Muscle of arm (tissue), 12 donors: ENCODE data around the gene C3orf20. TPM values are rescaled to one million over a fixed set of nuclear protein-coding genes. Genes with fewer than 3 reads are reported as not detected.
"Not testable (repeated sequence)": the region's sequence is repeated elsewhere in the genome, so short reads cannot be mapped to it uniquely, and the experiment has no call there.

Experiments
- DNase-seq: peaks from one replicate; pipeline ENCODE4 v3.0.0-alpha.2; 2013
- polyA plus RNA-seq, 12 donors: library from polyadenylated mRNA; unstranded; fragments of 120-200 nt; gene quantifications; one replicate each; pipeline ENCODE4 v1.2.1, GENCODE V29; 2013; ENCODE audit not compliant: insufficient read length in 12 of 12

Gene C3orf20
- polyA plus RNA-seq, 12 donors = 0.05 to 0.38 (median 0.19) TPM; not detected in 3

- DNase-seq = no peak
Measured at GRCh38 chr3:14649466-14649865, 25.5 kb upstream of the C3orf20 start.

- no peak for DNase-seq
Measured at GRCh38 chr3:14650193-14650592, 24.7 kb upstream of the C3orf20 start.

- peak; percentile 99 for DNase-seq
Measured at GRCh38 chr3:14651440-14652251, 23.3 kb upstream of the C3orf20 start, which contains the start of gene CCDC174. Gene CCDC174 (plus strand): TSS chr3:14651762. CDS start chr3:14651837, 75 bp downstream.

DNA sequence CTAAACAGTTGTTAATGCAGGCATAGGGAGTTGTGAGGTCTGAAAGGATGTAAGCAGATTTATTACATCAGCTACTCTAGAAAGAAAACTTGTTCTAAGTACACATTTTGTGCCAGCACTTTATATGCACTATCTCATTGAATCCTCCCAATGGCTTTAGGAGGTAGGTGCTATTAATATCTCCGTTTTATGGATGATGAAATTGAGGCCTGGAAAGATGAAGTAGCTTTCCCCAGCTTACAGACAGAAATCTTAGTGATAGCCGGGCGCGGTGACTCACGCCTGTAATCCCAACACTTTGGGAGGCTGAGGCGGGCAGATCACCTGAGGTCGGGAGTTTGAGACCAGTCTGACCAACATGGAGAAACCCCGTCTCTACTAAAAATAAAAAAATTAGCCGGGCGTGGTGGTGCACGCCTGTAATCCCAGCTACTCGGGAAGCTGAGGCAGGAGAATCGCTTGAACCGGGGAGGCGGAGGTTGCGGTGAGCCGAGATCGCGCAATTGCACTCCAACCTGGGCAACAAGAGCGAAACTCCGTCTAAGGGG lies 22.5 kb upstream of the C3orf20 start:
- DNase-seq = not testable (repeated sequence)

- DNase-seq = no peak
Measured at GRCh38 chr3:14657579-14657978, 17.4 kb upstream of the C3orf20 start.

DNA sequence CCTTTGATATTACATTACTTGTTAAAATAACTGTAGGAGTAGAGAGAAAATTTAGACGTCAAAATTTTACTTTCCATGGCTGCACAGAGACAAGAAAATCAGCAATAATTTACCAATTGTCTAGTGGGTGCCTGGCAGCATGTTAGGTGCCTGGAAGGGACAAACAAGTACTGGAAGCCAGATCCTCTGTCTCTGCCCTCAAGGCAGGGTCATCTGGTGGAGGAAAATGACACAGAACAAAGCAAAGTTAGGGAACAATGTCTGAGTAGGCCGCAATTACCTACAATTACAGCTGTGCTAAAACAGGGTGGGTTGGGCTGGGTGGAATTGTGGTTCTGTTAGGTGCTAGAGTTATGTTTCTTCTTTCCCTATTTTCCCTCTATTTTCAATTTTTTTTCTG lies 16.0 kb upstream of the C3orf20 start:
- no peak for DNase-seq

DNA sequence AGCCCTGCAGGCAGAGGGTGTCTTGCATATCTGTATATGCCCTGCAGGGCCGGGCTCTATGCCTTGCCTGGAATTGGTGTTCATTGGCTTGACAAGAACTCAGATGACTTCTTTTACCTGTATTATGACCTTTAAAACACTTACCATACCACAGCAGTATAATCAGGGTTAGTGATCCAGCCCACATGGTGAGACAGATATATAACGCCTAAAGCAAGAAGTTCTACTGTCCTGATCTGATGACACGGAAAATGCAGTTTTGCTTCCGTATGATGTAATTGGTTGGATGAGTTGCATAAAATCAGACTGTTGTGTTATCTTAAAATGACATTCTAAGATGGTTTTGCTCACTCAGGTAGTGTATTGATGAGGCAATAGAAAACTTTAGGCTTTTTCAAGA lies 14.0 kb upstream of the C3orf20 start:
- DNase-seq = no peak

GRCh38 chr3:14663396-14664135 lies 11.4 kb upstream of the C3orf20 start:
- no peak for DNase-seq

DNA sequence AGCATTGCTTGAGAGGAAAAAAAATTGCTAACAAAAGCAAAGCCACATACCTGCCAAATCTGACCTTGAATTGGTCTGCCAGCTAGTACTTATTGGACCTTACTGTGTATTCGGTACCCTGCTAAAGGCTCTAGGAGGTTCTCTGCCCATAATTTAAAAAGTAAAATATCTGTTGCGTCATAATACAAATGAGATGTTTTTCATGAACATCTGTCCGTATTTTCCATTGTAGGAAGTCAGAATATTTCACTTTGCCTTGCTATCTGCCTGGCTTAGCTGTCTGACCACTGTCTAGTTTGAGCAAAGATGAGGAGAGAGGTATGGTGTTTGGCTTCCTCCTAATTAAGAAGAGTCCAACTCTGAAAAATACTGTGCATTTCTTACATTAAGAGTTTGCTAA lies 10.8 kb upstream of the C3orf20 start:
- no peak for DNase-seq

DNA sequence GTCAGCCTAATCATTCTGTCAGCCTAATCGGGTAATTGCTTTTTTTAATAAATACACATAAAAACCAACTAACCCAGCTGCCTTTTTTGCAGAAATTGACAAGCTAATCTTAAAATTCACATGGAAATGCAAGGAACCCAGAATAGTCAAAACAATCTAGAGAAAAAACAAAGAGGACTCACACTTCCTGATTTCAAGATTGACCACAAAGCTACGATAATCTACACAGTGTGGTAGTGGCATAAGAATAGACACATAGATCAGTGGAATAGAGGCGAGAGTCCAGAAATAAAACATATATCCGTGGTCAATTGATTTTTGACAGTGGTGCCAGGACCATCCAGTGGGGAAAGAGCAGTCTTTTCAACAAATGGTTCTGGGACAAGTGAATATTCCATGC lies 2.4 kb upstream of the C3orf20 start:
- DNase-seq = no peak

GRCh38 chr3:14676881-14677280 lies 1.9 kb downstream of the C3orf20 start:
- DNase-seq = no peak

DNA sequence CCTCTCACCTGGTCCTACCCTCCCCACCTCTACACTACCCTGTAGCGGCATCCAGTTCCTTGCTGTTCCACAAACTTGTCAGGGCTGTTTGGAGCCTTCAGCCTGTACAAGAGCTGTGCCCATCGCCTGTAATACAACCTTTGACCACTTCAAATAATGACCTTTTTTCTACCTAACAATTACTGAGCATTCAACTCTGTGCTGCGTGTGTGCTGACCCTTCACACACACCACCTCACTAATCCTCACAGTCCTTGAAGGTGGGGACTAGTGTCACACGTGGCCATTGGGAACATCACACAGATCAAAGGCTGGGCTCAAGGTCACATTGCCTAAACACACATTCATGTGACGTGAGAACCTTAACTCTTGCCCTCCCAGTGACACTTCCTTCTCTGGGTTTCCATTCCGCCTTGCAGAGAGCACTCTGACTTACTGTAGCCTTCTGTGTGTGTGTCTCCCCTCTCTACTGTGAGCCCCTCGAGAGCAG lies 3.1 kb downstream of the C3orf20 start:
- DNase-seq = no peak

DNA sequence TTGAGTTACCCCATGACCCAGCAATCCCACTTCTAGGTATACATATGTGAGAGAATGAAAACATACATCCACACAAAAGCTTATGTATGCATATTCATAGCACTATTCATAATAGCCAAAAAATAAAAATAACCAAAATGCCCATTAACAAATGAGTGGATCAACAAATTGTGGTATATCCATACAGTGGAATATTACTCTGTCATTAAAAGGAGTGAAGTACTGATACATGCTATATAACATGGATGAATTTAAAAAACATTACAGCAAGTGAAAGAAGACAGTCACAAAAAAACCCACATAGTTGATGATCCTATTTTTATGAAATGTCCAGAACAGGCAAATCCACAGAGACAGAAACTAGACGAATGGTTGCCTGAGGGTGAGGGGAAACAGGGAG lies 5.2 kb downstream of the C3orf20 start:
- DNase-seq = no peak

GRCh38 chr3:14680716-14681115 lies 5.8 kb downstream of the C3orf20 start:
- DNase-seq = no peak

DNA sequence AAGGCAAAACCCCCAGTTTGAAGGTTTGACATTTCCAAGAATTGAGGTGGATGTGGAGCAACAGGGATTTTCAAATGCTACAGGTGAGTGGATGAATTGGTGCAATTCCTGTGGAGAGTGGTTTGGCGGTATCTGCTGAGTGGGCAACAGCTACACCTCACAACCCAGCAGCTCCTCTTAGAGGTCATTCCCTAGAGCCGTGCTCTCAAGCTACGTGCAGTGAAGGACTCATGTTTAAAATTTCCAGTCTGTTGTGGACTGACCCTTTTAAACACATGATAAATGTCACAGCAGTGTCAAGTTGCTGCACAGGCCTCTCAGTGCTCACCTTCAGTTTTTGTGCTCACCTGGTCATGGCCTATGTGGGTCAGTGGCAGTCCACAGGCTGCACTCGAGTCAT lies 9.5 kb downstream of the C3orf20 start:
- no peak for DNase-seq

DNA sequence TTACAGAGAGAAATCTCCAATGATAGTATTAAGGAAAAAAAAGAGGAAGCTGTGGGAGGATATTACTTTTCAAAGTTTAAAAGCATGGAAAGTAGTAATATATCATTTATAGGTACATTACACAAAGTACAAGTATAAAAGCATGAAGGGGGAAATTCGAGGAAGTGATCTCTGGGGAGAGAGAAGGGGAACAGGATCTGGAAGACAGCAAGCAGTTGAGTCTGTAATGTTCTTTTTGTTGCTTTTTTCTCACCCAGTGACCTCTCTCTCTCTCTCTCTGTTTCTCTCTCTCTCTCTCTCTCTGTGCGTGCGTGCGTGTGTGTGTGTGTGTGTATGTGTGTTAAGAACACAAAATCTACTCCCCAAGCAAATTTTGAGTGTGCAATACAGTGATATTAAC lies 10.2 kb downstream of the C3orf20 start:
- DNase-seq = no peak

DNA sequence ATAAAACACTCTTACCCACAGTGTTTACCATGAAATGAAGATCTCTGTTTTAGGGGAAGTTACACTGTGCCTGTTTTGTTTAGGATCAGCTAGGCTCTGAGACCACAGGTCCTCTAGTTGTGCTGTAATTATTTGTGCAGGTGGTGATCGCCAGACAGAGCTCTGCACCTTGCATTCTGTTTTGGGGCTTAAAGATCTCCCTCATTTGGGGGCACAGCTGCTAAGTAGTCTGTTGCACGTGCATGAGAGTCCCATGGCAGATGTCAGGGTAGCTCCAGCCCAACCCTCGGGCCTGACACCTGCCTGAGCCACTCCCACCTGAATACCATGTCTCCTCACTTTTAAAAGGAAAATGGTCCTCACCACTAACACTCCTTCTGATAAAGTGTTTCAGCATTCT lies 12.4 kb downstream of the C3orf20 start:
- no peak for DNase-seq

DNA sequence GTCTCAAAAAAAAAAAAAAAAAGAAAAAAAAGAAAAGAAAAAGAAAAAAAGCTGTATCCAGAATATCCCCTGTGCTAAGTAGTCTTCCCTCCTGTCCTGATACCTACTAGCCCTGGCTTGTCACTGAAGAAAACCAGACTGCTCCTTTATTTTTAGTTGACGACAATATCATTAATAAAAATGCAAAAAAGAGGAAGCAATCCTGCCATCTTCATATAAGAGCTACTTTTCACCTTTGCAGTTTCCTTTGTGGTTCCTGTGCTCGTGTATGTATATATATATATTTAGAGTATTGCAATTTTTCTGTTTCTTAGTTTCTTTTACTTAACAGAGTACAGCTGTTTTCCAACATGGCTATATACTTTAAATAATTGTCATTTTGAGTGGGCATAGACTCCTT lies 13.6 kb downstream of the C3orf20 start:
- DNase-seq = no peak

DNA sequence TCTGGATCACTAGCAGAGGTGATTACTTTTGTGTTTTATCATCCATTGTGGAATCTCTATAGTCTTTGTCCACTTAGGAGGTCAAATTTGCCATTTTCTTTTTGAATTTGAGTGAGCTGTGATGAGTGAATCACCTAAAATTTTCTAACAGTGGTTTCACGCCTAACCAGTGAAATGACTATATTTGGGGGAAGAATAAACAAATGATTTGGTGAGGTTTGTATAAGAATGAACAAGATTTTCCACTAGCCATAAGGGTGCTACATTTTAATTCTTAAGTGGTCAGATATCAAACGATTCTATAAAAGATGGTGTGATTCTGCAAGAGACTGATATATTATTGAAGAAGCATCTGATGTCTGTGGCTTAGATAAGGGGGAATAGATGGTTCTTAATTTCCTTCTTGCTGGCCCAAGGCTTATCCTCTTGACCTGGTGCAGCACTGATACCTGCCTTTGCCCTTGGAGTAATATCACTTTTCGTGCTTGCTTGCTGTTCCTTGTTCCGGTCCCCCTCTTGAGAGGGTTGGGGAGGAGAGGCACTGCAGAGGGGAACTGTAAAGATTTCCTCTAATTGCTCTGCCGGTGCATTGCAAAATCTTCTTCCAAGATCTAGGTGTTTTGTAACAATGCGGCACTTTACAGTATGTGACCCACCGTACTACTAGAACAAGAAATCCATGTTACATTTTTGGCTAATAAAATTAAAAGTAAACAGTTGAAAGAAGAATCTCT lies 14.5 kb downstream of the C3orf20 start:
- DNase-seq = no peak

DNA sequence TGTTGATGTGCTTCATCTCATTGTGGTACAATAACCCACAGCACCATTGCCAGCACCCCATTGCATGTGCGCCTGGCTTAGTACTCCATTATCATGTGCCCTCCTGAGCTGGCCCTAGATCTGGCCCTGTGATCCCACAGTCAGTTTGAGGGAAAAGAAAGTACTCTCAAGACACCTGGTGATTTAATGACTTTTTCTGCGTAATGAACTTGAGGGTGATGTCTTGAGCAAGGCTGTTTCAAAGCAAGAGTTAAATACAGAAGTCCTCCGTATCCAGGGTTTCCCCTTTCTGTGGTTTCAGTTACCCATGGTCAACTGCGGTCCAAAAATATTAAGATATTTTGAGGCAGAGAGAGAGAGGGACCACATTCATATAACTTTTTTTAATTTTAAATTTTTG lies 16.3 kb downstream of the C3orf20 start:
- DNase-seq = no peak

DNA sequence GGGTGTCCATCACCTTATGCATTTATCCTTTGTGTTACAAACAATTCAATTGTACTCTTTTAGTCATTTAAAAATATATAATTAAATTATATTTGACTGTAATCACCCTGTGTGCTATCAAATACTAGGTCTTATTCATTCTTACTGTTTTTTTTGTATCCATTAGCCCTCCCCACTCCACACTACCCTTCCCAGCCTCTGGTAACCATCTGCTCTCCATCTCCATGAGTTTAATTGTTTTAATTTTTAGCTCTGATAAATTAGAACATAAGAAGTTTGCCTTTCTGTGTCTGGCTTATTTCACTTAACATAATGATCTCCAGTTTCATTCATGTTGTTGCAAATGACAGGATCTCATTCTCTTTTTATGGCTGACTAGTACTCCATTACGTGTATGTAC lies 16.8 kb downstream of the C3orf20 start:
- DNase-seq = no peak

DNA sequence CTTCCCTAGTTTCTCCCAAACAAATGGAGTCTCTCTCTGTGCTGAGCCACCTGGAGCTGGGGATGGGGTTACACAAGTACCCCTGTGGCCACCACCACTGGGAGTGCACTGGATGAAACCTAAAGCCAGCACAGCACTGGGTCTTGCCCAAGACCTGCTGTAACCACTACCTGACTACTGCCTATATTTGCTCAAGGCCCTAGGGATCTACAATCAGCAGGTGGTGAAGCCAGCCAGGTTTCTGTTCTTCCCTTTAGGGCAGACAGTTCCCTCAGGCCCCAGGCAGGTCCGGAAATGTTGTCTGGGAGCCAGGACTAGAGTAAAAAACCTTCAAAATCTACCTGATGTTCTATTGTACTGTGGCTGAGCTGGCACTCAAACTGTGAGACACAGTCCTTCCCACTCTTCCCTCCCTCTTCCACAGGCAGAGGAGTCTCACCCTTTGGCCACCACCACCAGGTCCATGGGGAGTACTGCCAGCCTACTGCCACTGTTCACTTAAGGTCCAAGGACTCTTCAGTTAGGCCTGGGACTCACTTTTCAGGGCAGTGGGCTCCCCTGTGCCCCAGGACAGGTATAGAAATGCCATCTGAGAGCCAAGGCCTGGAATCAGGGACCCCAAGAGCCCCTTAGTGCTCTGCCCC lies 23.8 kb downstream of the C3orf20 start:
- DNase-seq = no peak
